HepG2 (cell line): ENCODE measurements around the gene LPIN3. TPM values are rescaled to one million over a fixed set of nuclear protein-coding genes. Genes with fewer than 3 reads are reported as not detected.
A peak's percentile ranks its signal among the peaks of the same experiment; 100 is the strongest.

ENCODE experiments used
- AGO1 ChIP-seq: fragments of 200-400 bp; formaldehyde crosslinking; IDR thresholded peaks from 2 replicates; pipeline ENCODE4 v1.6.1; 2017; ENCODE audit warnings: mild to moderate bottlenecking, low read depth, low read length, moderate library complexity; ENCODE audit not compliant: poor library complexity, severe bottlenecking
- ATF7 ChIP-seq, 2 experiments: fragments of 450-650 bp in 1 of 2; sonication (generic) in 1 of 2; formaldehyde crosslinking in 1 of 2; IDR thresholded peaks; 2 replicates each; pipeline versions ENCODE4 v1.4.0 to v1.6.1; 2016 to 2020; ENCODE audit warnings: antibody characterized with exemption in 1 of 2, mild to moderate bottlenecking in 1 of 2, missing genetic modification reagents in 1 of 2
- BCL6 ChIP-seq: IDR thresholded peaks from 2 replicates; pipeline ENCODE4 v1.6.1; 2016; ENCODE audit warnings: missing genetic modification reagents, missing compliant biosample characterization
- CHCHD3 ChIP-seq: sonication (generic); formaldehyde crosslinking; IDR thresholded peaks from 2 replicates; pipeline ENCODE4 v1.8.0; 2022; ENCODE audit warnings: mild to moderate bottlenecking, missing genetic modification reagents, moderate library complexity
- CHD2 ChIP-seq: IDR thresholded peaks from 2 replicates; pipeline ENCODE4 v1.6.1; 2011; ENCODE audit warnings: low read depth, low read length, improper control_type of control experiment
- FOXA1 ChIP-seq, 2 experiments: fragments of 450-650 bp in 1 of 2; sonication (generic) in 1 of 2; formaldehyde crosslinking in 1 of 2; IDR thresholded peaks; 2 replicates each; pipeline versions ENCODE4 v1.4.0 to v1.6.1; 2016 to 2020; ENCODE audit warnings: missing genetic modification reagents in 1 of 2
- GPN1 ChIP-seq: sonication (generic); formaldehyde crosslinking; IDR thresholded peaks from 2 replicates; pipeline ENCODE4 v1.5.1; 2020; ENCODE audit warnings: missing genetic modification reagents, borderline replicate concordance
- HES4 ChIP-seq: sonication (generic); formaldehyde crosslinking; IDR thresholded peaks from 2 replicates; pipeline ENCODE4 v1.9.0; 2021; ENCODE audit warnings: mild to moderate bottlenecking, missing genetic modification reagents, borderline replicate concordance
- HMGA1 ChIP-seq: sonication (generic); formaldehyde crosslinking; conservative IDR thresholded peaks from 2 replicates; pipeline ENCODE4 v1.4.0; 2020; ENCODE audit warnings: missing genetic modification reagents
- JARID2 ChIP-seq: sonication (generic); formaldehyde crosslinking; IDR thresholded peaks from 2 replicates; pipeline ENCODE4 v1.8.1; 2023; ENCODE audit warnings: missing genetic modification reagents, inconsistent platforms; ENCODE audit not compliant: insufficient replicate concordance
- KLF13 ChIP-seq: sonication (generic); formaldehyde crosslinking; IDR thresholded peaks from 2 replicates; pipeline ENCODE4 v1.4.0; 2020; ENCODE audit warnings: mild to moderate bottlenecking, missing genetic modification reagents
- MATR3 ChIP-seq: sonication (generic); formaldehyde crosslinking; IDR thresholded peaks from 2 replicates; pipeline ENCODE4 v1.4.0; 2020; ENCODE audit warnings: missing genetic modification reagents
- MED1 ChIP-seq: sonication (generic); formaldehyde crosslinking; IDR thresholded peaks from 2 replicates; pipeline ENCODE4 v1.4.0; 2020; ENCODE audit warnings: missing genetic modification reagents
- NR2C2 ChIP-seq: sonication (generic); formaldehyde crosslinking; IDR thresholded peaks from 2 replicates; pipeline ENCODE4 v1.4.0; 2020; ENCODE audit warnings: missing genetic modification reagents, mild to moderate bottlenecking, moderate library complexity, borderline replicate concordance
- PAWR ChIP-seq: sonication (generic); formaldehyde crosslinking; IDR thresholded peaks from 2 replicates; pipeline ENCODE4 v1.4.0; 2020; ENCODE audit warnings: missing genetic modification reagents, mild to moderate bottlenecking, borderline replicate concordance
- RBM39 ChIP-seq: fragments of 200-400 bp; formaldehyde crosslinking; IDR thresholded peaks from one replicate; pipeline ENCODE4 v1.6.1; 2018; ENCODE audit warnings: antibody characterized with exemption, mild to moderate bottlenecking, low read depth, low read length; ENCODE audit not compliant: poor library complexity, severe bottlenecking
- REXO4 ChIP-seq: sonication (generic); formaldehyde crosslinking; IDR thresholded peaks from 2 replicates; pipeline ENCODE4 v1.8.0; 2022; ENCODE audit warnings: missing genetic modification reagents, mild to moderate bottlenecking, borderline replicate concordance
- SMARCE1 ChIP-seq: fragments of 450-650 bp; IDR thresholded peaks from 2 replicates; pipeline ENCODE4 v1.6.1; 2017; ENCODE audit warnings: borderline replicate concordance
- SNAPC5 ChIP-seq: sonication (generic); formaldehyde crosslinking; IDR thresholded peaks from 2 replicates; pipeline ENCODE4 v1.8.1; 2023; ENCODE audit warnings: mild to moderate bottlenecking, missing genetic modification reagents, borderline replicate concordance
- SUZ12 ChIP-seq: fragments of 150-350 bp; IDR thresholded peaks from 2 replicates; pipeline ENCODE4 v1.6.1; 2014; ENCODE audit warnings: low read depth, low read length
- TCF12 ChIP-seq, 2 experiments: fragments of 450-650 bp in 1 of 2; sonication (generic) in 1 of 2; formaldehyde crosslinking in 1 of 2; IDR thresholded peaks; 2 replicates each; pipeline versions ENCODE4 v1.6.1 to v1.8.0; 2017 to 2022; ENCODE audit warnings: antibody characterized with exemption in 1 of 2, mild to moderate bottlenecking in 1 of 2, missing genetic modification reagents in 1 of 2, moderate library complexity in 1 of 2
- ZFP37 ChIP-seq: sonication (generic); formaldehyde crosslinking; IDR thresholded peaks from 2 replicates; pipeline ENCODE4 v1.4.0; 2020; ENCODE audit warnings: missing genetic modification reagents, borderline replicate concordance
- ZKSCAN5 ChIP-seq: sonication (generic); formaldehyde crosslinking; IDR thresholded peaks from 2 replicates; pipeline ENCODE4 v1.5.1; 2020; ENCODE audit warnings: mild to moderate bottlenecking, missing genetic modification reagents
- ZMAT3 ChIP-seq: sonication (generic); formaldehyde crosslinking; conservative IDR thresholded peaks from 2 replicates; pipeline ENCODE4 v1.7.0; 2021; ENCODE audit warnings: missing genetic modification reagents
- ZNF431 ChIP-seq: sonication (generic); formaldehyde crosslinking; IDR thresholded peaks from 2 replicates; pipeline ENCODE4 v1.9.0; 2022; ENCODE audit warnings: missing genetic modification reagents, low read depth, mild to moderate bottlenecking, borderline replicate concordance
- ZNF547 ChIP-seq: sonication (generic); formaldehyde crosslinking; IDR thresholded peaks from 2 replicates; pipeline ENCODE4 v1.5.1; 2020; ENCODE audit warnings: mild to moderate bottlenecking, missing genetic modification reagents
- ZNF614 ChIP-seq: IDR thresholded peaks from 2 replicates; pipeline ENCODE4 v1.6.1; 2018; ENCODE audit warnings: missing biosample characterization, missing genetic modification reagents, inconsistent platforms, borderline replicate concordance
- ZNF737 ChIP-seq: sonication (generic); formaldehyde crosslinking; IDR thresholded peaks from 2 replicates; pipeline ENCODE4 v1.5.0; 2020; ENCODE audit warnings: missing genetic modification reagents, mild to moderate bottlenecking, borderline replicate concordance
- ZSCAN30 ChIP-seq: sonication (generic); formaldehyde crosslinking; IDR thresholded peaks from 2 replicates; pipeline ENCODE4 v1.5.0; 2020; ENCODE audit warnings: mild to moderate bottlenecking, missing genetic modification reagents
- ZUFSP ChIP-seq: sonication (generic); formaldehyde crosslinking; IDR thresholded peaks from 2 replicates; pipeline ENCODE4 v1.9.0; 2021; ENCODE audit warnings: missing genetic modification reagents, mild to moderate bottlenecking, borderline replicate concordance
- polyA plus RNA-seq, 8 experiments: library from polyadenylated mRNA; depleted of rRNA in 3 of 8; stranded (reverse) in 7 of 8; unstranded in 1 of 8; fragments of >200 nt; fragmentation: Illumina TruSeq in 4 of 8; extraction: Trizol in 4 of 8; gene quantifications; 2 replicates each; pipeline versions ENCODE4 v1.2.1 to v1.2.3, GENCODE V29; 2011 to 2016; ENCODE audit warnings: low read depth in 4 of 8, missing spikeins in 1 of 8, mixed read lengths in 1 of 8; ENCODE audit not compliant: insufficient read depth in 1 of 8
- total RNA-seq, 5 experiments: library from RNA; depleted of rRNA; stranded (reverse); fragments of >200 nt; fragmentation: Illumina TruSeq; extraction: Trizol; gene quantifications; 2 replicates each; pipeline ENCODE4 v1.2.3, GENCODE V29; 2016; ENCODE audit warnings: low read depth in 1 of 5

Gene LPIN3
- total and polyA plus RNA-seq, 2 of the 13 experiments (the other 11 are each of a cell fraction or from before 2014, with no cell fraction given), result 14.2 to 28.6 TPM

- TF ChIP-seq SUZ12 (no peak), CHD2 (no peak), REXO4 (CRISPR knock-in tag) (no peak), KLF13 (no peak), PAWR (no peak), ATF7 (IDR thresholded peaks at IDR 0.05) (peak; percentile 94), ATF7 (CRISPR knock-in tag; IDR thresholded peaks at IDR 0.05) (no peak), ZNF547 (CRISPR knock-in tag) (no peak), RBM39 (no peak), ZUFSP (no peak), SMARCE1 (no peak), TCF12 (IDR thresholded peaks at IDR 0.05) (no peak), TCF12 (CRISPR knock-in tag; IDR thresholded peaks at IDR 0.05) (no peak), GPN1 (CRISPR knock-in tag) (no peak), ZKSCAN5 (CRISPR knock-in tag) (no peak), ZNF737 (CRISPR knock-in tag) (no peak), FOXA1 (IDR thresholded peaks at IDR 0.05) (no peak), FOXA1 (CRISPR knock-in tag; IDR thresholded peaks at IDR 0.05) (no peak), ZNF614 (CRISPR knock-in tag) (no peak), ZSCAN30 (CRISPR knock-in tag) (no peak), JARID2 (no peak), ZFP37 (CRISPR knock-in tag) (no peak), AGO1 (no peak), ZNF431 (CRISPR knock-in tag) (no peak), CHCHD3 (CRISPR knock-in tag) (no peak), MATR3 (no peak), HES4 (CRISPR knock-in tag) (no peak), ZMAT3 (CRISPR knock-in tag) (no peak), HMGA1 (CRISPR knock-in tag) (no peak), MED1 (CRISPR knock-in tag) (no peak), SNAPC5 (no peak), BCL6 (CRISPR knock-in tag) (no peak), NR2C2 (CRISPR knock-in tag) (no peak)
These were observed 52.5 kb downstream of the LPIN3 start (continued) for GRCh38 chr20:41392871-41393704.
